Mucosa of descending colon (tissue), 3 donors: ENCODE data around the gene TELO2. TPM values are rescaled to one million over a fixed set of nuclear protein-coding genes. Genes with fewer than 3 reads are reported as not detected.

Experiments used
- ATAC-seq: fragments of 200-7000 bp; cut with Tn5 transposase; one replicate; pipeline ENCODE4 v1.9.1; 2020; ENCODE audit warnings: mild to moderate bottlenecking, moderate library complexity
- DNase-seq, 3 donors: peaks; one replicate each; pipeline ENCODE4 v3.0.0-alpha.2; 2020
- H3K36me3 ChIP-seq: fragments of 200-600 bp; one replicate; pipeline ENCODE4 v1.8.0; 2021; ENCODE audit warnings: low read depth, mild to moderate bottlenecking
- H3K4me1 ChIP-seq: fragments of 200-600 bp; one replicate; pipeline ENCODE4 v1.8.0; 2021; ENCODE audit warnings: low read depth, mild to moderate bottlenecking
- H3K4me3 ChIP-seq: fragments of 200-600 bp; one replicate; pipeline ENCODE4 v1.8.0; 2021; ENCODE audit warnings: mild to moderate bottlenecking
- H3K9me3 ChIP-seq: fragments of 200-600 bp; one replicate; pipeline ENCODE4 v1.8.0; 2021; ENCODE audit warnings: mild to moderate bottlenecking
- intact Hi-C, 2 donors: fragments of 100-400 bp; cut with DNase I in 1 of 2; cut with micrococcal nuclease in 1 of 2; formaldehyde crosslinking; loops; one replicate each; pipeline versions ENCODE4 v1.11.0 to v1.11.1; 2022; cut with DNase I, micrococcal nuclease
- total RNA-seq, 3 donors: library from RNA; stranded (reverse); fragmentation: NEBNext Ultra II Directional in 2 of 3; extraction: Animal tissue kit (Norgen Biotek cat#: 25700) in 2 of 3; gene quantifications; one replicate each; pipeline versions ENCODE4 v1.2.1 to v1.2.4, GENCODE V29; 2021 to 2023
- TF ChIP-seq, protein P1 (sequence below): fragments of 200-600 bp; IDR thresholded peaks from one replicate; pipeline ENCODE4 v1.8.0; 2022; ENCODE audit warnings: antibody characterized with exemption, mild to moderate bottlenecking
- donor health status: DM: no; HTN: no; CAD: no; lungs with moderate emphysema.
- donor health status: DM: no; HTN: no; CAD: no.
- donor health status: DM: no; HTN: yes; CAD: no.

Gene TELO2
- total RNA-seq, 3 donors from 2014 or later, result 32.2 to 41.6 (median 37.8) TPM

DNA sequence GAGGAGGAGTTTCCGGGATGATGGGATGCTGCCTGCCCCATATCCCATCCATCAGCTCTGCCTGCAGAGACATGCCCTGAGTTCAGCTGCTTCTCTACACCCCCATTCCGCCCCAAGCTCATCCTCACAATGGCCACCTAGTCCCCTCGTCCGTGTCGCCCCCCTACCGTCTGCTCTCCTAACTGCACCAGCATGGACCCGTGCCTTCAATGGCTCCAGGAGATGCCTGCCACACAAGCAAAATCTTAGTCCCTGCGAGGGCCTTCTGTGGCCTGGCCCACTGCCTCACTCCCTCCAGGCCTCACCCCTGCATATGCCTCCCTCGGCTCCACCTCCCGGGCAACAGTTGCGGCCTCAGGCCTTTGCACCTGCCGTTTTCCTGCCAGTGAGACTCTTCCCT, 1.8 kb upstream of the TELO2 start:
- H3K36me3 ChIP-seq, result no peaks in the 10 kb centered on the region
- intact Hi-C loops, result no loop called here
- TF ChIP-seq, protein P1, sequence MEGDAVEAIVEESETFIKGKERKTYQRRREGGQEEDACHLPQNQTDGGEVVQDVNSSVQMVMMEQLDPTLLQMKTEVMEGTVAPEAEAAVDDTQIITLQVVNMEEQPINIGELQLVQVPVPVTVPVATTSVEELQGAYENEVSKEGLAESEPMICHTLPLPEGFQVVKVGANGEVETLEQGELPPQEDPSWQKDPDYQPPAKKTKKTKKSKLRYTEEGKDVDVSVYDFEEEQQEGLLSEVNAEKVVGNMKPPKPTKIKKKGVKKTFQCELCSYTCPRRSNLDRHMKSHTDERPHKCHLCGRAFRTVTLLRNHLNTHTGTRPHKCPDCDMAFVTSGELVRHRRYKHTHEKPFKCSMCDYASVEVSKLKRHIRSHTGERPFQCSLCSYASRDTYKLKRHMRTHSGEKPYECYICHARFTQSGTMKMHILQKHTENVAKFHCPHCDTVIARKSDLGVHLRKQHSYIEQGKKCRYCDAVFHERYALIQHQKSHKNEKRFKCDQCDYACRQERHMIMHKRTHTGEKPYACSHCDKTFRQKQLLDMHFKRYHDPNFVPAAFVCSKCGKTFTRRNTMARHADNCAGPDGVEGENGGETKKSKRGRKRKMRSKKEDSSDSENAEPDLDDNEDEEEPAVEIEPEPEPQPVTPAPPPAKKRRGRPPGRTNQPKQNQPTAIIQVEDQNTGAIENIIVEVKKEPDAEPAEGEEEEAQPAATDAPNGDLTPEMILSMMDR, result no peak
- no peak overlapping the region for H3K4me3 ChIP-seq
- no peaks in the 10 kb centered on the region for H3K9me3 ChIP-seq
- H3K4me1 ChIP-seq, result peaks cover 9% of the 10 kb centered on the region
- ATAC-seq, result no peak
- no peak for DNase-seq

DNA sequence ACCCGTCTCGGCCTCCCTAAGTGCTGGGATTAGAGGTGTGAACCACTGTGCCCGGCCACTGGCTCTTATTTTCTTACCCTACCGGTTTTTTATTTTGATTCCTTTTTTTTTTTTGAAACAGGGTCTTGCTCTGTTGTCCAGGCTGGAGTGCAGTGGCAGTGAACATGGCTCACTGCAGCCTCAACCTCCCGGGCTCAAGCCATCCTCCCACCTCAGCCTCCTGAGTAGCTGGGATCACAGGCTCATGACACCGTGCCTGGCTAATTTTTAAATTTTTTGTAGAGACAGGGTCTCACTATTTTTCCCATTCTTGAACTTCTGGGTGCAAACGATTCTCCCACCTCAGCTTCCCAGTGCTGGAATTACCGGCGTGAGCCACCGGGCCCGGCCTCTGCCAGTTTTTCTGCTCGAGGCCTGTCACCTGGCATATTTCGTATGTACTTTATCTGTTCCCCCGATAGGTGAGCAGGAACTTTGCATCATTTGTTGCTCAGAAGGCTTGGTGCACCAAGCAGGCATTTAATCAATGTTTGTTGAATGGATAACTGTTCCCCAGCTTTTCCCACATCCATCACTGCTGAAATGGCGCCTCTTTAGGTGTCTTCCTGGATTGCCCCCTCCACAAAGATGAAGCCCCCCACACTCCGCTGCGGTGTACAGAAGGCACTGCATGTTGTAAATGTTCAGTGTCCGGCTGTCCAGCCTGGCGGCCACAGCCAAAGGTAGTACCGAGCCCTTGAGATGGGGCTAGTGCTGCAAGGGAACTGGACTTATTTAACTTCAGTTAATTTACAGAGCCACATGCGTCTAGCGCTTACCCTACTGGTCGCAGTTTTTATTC, 858 bp upstream of the TELO2 start:
- Histone ChIP-seq H3K9me3 (no peaks in the 10 kb centered on the region), H3K4me3 (no peak overlapping the region), H3K4me1 (peaks cover 9% of the 10 kb centered on the region), H3K36me3 (no peaks in the 10 kb centered on the region)
- intact Hi-C loops, result no loop called here
- DNase-seq (peak in 2 of 3 donors; percentile 56 to 57), ATAC-seq (no peak)
- TF ChIP-seq, protein P1, result no peak

DNA sequence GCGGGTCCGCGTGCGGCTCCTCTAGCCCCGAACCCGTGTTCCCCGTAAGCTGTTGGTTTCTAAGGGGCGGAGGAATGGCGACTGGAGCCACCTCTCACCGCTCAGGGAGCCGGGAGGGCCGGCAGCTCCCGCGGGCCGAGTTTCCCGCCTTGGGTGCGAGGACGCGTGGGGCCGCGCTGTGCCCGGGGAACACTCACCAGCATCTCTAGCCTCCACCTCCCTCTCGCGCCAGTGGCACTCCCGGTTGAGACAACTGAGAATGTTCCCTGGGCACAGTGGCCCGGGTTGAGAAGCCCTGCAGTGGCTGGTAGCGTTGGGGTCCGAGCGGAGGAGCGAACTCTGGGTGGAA, 560 bp downstream of the TELO2 start:
- peak overlapping the region; percentile 42 for H3K4me3 ChIP-seq
- no peaks in the 10 kb centered on the region for H3K36me3 ChIP-seq
- ATAC-seq, result peak; percentile 17
- TF ChIP-seq, protein P1, result no peak
- H3K9me3 ChIP-seq, result no peaks in the 10 kb centered on the region
- peaks cover 9% of the 10 kb centered on the region for H3K4me1 ChIP-seq
- intact Hi-C loops, result no loop called here
- DNase-seq, result no peak

DNA sequence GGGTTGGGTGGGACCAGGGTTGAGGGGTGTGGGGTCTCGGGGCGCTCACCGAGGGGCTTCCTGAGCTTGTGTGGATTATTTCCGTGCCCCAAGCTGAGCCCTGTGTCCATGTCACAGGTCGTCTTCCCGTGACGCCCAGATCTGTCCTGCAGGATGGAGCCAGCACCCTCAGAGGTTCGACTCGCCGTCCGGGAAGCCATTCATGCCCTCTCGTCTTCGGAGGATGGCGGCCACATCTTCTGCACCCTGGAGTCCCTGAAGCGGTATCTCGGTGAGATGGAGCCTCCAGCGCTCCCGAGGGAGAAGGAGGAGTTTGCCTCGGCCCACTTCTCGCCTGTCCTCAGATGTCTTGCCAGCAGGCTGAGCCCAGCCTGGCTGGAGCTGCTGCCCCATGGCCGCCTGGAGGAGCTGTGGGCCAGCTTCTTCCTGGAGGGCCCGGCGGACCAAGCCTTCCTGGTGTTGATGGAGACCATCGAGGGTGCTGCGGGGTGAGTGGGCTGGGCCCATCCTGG, 1.0 kb downstream of the TELO2 start:
- TF ChIP-seq, protein P1, result no peak
- H3K36me3 ChIP-seq, result no peaks in the 10 kb centered on the region
- intact Hi-C loops, result no loop called here
- H3K4me1 ChIP-seq, result peaks cover 9% of the 10 kb centered on the region
- H3K9me3 ChIP-seq, result no peaks in the 10 kb centered on the region
- ATAC-seq (peak; percentile 5), DNase-seq (peak in 2 of 3 donors; percentile 20 to 61)
- peak overlapping the region; percentile 42 for H3K4me3 ChIP-seq

DNA sequence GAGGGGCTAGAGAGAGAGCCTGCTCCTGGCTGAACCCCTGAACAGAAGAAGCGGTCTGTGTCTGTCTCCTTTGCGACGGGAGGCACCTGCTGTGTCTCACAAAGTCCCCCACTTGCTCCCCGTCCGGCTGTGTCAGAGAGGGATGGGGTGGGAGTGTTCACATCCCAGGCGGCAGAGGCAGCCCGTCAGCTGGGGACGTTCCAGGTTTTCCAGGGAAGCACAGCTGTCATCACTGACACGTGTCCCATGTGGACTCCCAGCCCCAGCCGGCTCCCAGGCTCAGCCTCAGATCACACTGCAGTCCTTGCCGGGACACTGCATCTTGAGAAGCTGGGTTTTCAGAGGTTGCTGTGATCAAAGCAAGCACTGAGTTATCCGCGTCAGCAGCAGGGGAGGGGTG, 1.6 kb downstream of the TELO2 start:
- Histone ChIP-seq H3K36me3 (no peaks in the 10 kb centered on the region), H3K4me3 (no peak overlapping the region), H3K9me3 (no peaks in the 10 kb centered on the region), H3K4me1 (peaks cover 9% of the 10 kb centered on the region)
- ATAC-seq (no peak), DNase-seq (peak in 1 of 3 donors; percentile 53)
- intact Hi-C loops, result no loop called here
- TF ChIP-seq, protein P1, result no peak
